ENCODE data around the gene FMNL2. TPM values are rescaled to one million over a fixed set of nuclear protein-coding genes. Genes with fewer than 3 reads are reported as not detected.

FMNL2 gene
- total and polyA plus RNA-seq, 2 experiments from 2014 or later, result 16.5 to 45.4 TPM

GRCh38 chr2:152646775-152647174 is 311.8 kb downstream of the FMNL2 start:
- peaks cover 19% of the 10 kb centered on the region for H3K36me3 Mint-ChIP-seq (ENCODE audit: low read depth)
- Histone ChIP-seq H3K79me2 (replicated peaks; ENCODE audit: insufficient read depth) (no peaks in the 10 kb centered on the region), H3K9me2 (ENCODE audit: insufficient read depth) (no peaks in the 10 kb centered on the region), H3K4me1 (ENCODE audit: insufficient read depth) (peaks cover 20% of the 10 kb centered on the region), H3F3A (replicated peaks; ENCODE audit: low read depth) (no peaks in the 10 kb centered on the region), H3K36me3 (ENCODE audit: insufficient read depth) (peaks cover 6% of the 10 kb centered on the region; the same call in 1 of the 2 replicates), H4K20me1 (replicated peaks; ENCODE audit: insufficient read depth) (peaks cover 12% of the 10 kb centered on the region), H2AFZ (no peak overlapping the region), H3K27me3 (ENCODE audit: insufficient read depth) (no peaks in the 10 kb centered on the region), H3K4me3 (no peak overlapping the region), H3K27ac (ENCODE audit: low read depth) (no peak overlapping the region), H3K4me2 (no peak overlapping the region)
- peak overlapping the region; percentile 82 for H3K27ac Mint-ChIP-seq
- no peak for TF ChIP-seq JUNB (IDR thresholded peaks at IDR 0.05; ENCODE audit: unreplicated experiment)
- TF ChIP-seq REST (IDR thresholded peaks at IDR 0.05; ENCODE audit: unreplicated experiment), result no peak
- no peak for TF ChIP-seq EZH2phosphoT487 (IDR thresholded peaks at IDR 0.05; ENCODE audit: unreplicated experiment)
- TF ChIP-seq CTCF (conservative IDR thresholded peaks at IDR 0.05; ENCODE audit: low read depth in 2 of 2), result no peak
- no peak for TF ChIP-seq ETS1 (IDR thresholded peaks at IDR 0.05)
- H3K27me3 Mint-ChIP-seq (ENCODE audit: insufficient read depth, low read depth, poor library complexity), result peaks cover 10% of the 10 kb centered on the region
- H3K4me1 Mint-ChIP-seq, result peaks cover 29% of the 10 kb centered on the region
- peak; percentile 40 for DNase-seq (ENCODE audit: low spot score)
- no peak overlapping the region for H3K4me3 Mint-ChIP-seq
- H3K9me3 Mint-ChIP-seq, result no peaks in the 10 kb centered on the region; the same call in 2 of the 3 replicates
- peak; percentile 33 for ATAC-seq

GRCh38 chr2:152647552-152647951 is 312.6 kb downstream of the FMNL2 start:
- DNase-seq (ENCODE audit: low spot score) (peak; percentile 24), ATAC-seq (peak; percentile 46)
- 0 out of 2 replicates have a peak, but pooled peaks cover 6% of the 10 kb centered on the region for H3K36me3 ChIP-seq (ENCODE audit: insufficient read depth)
- H3K36me3 Mint-ChIP-seq (ENCODE audit: low read depth), result peaks cover 14% of the 10 kb centered on the region; the same call in 1 of the 3 replicates
- 0 out of 2 replicates have a peak overlapping the region, but pooled peaks have one; percentile 9 for H3K27ac Mint-ChIP-seq
- H3K4me3 Mint-ChIP-seq, result no peak overlapping the region
- H3K27ac ChIP-seq (ENCODE audit: low read depth), result 0 out of 2 replicates have a peak overlapping the region, but pooled peaks have one; percentile 3
- H3K4me1 Mint-ChIP-seq, result peaks cover 29% of the 10 kb centered on the region
- H3K27me3 Mint-ChIP-seq (ENCODE audit: insufficient read depth, low read depth, poor library complexity), result peaks cover 7% of the 10 kb centered on the region
- H3F3A ChIP-seq (replicated peaks; ENCODE audit: low read depth), result no peaks in the 10 kb centered on the region
- H3K4me2 ChIP-seq, result no peak overlapping the region
- no peaks in the 10 kb centered on the region for H3K79me2 ChIP-seq (replicated peaks; ENCODE audit: insufficient read depth)
- H3K9me3 Mint-ChIP-seq, result no peaks in the 10 kb centered on the region; the same call in 2 of the 3 replicates
- H2AFZ ChIP-seq, result no peak overlapping the region
- no peaks in the 10 kb centered on the region for H3K9me2 ChIP-seq (ENCODE audit: insufficient read depth)
- no peaks in the 10 kb centered on the region for H3K27me3 ChIP-seq (ENCODE audit: insufficient read depth)
- no peak overlapping the region for H3K4me3 ChIP-seq
- H3K4me1 ChIP-seq (ENCODE audit: insufficient read depth), result peaks cover 20% of the 10 kb centered on the region
- peaks cover 12% of the 10 kb centered on the region for H4K20me1 ChIP-seq (replicated peaks; ENCODE audit: insufficient read depth)
- no peak for TF ChIP-seq POLR2AphosphoS5 (IDR thresholded peaks at IDR 0.05; ENCODE audit: low read depth)
- no peak for TF ChIP-seq EZH2phosphoT487 (IDR thresholded peaks at IDR 0.05; ENCODE audit: unreplicated experiment)
- TF ChIP-seq JUNB (IDR thresholded peaks at IDR 0.05; ENCODE audit: unreplicated experiment), result no peak
- TF ChIP-seq REST (IDR thresholded peaks at IDR 0.05; ENCODE audit: unreplicated experiment), result no peak
- no peak for TF ChIP-seq CTCF (conservative IDR thresholded peaks at IDR 0.05; ENCODE audit: low read depth in 2 of 2)
- TF ChIP-seq ZNF331 (CRISPR knock-in tag; IDR thresholded peaks at IDR 0.05; ENCODE audit: low read depth), result no peak
- TF ChIP-seq ZNF114 (CRISPR knock-in tag; IDR thresholded peaks at IDR 0.05), result no peak
- TF ChIP-seq EZH2 (IDR thresholded peaks at IDR 0.05; ENCODE audit: low read depth, unreplicated experiment), result no peak
- TF ChIP-seq ETS1 (IDR thresholded peaks at IDR 0.05), result no peak
